OCI-LY3 (cell line): Measurements from ENCODE around the gene ARHGAP29.

Experiments
- H2AFZ ChIP-seq: fragments of 200-600, 300-600 bp; shearing (Covaris generic); 2 replicates; pipeline ENCODE4 v1.6.0; 2014; ENCODE audit warnings: antibody characterized with exemption, low read depth, low read length
- H3K27ac ChIP-seq: fragments of 200-600, 300-600 bp; sonication (generic); 2 replicates; pipeline ENCODE4 v1.5.1; 2014; ENCODE audit warnings: mild to moderate bottlenecking, low read length, moderate library complexity, mixed read lengths
- H3K27me3 ChIP-seq: fragments of 200-600, 300-600 bp; sonication (generic); 2 replicates; pipeline ENCODE4 v1.6.1; 2014; ENCODE audit warnings: low read depth, low read length, mixed read lengths
- H3K36me3 ChIP-seq: fragments of 200-600, 300-600 bp; sonication (generic); replicated peaks from 2 replicates; pipeline ENCODE3; 2014; ENCODE audit warnings: low read depth, low read length, mixed read lengths
- H3K4me1 ChIP-seq: fragments of 300-600, 200-600 bp; sonication (generic); 2 replicates; pipeline ENCODE4 v1.6.1; 2014; ENCODE audit warnings: low read length, mixed read lengths
- H3K4me2 ChIP-seq: fragments of 200-600, 300-600 bp; sonication (generic); 2 replicates; pipeline ENCODE4 v1.6.1; 2014; ENCODE audit warnings: low read length, mixed read lengths
- H3K4me3 ChIP-seq: fragments of 300-600, 200-600 bp; sonication (generic); 2 replicates; pipeline ENCODE4 v1.5.1; 2014; ENCODE audit warnings: antibody characterized with exemption, mild to moderate bottlenecking, low read length, moderate library complexity
- H3K79me2 ChIP-seq: fragments of 300-600, 200-600 bp; shearing (Covaris generic); 2 replicates; pipeline ENCODE4 v1.6.1; 2014; ENCODE audit warnings: mild to moderate bottlenecking, low read length, mixed read lengths
- H3K9ac ChIP-seq: fragments of 300-600, 200-600 bp; shearing (Covaris generic); 2 replicates; pipeline ENCODE4 v1.6.0; 2014; ENCODE audit warnings: mild to moderate bottlenecking, low read length, moderate library complexity
- H3K9me3 ChIP-seq: fragments of 200-600, 300-600 bp; shearing (Covaris generic); 2 replicates; pipeline ENCODE4 v1.6.1; 2014; ENCODE audit warnings: low read length, mixed read lengths; ENCODE audit not compliant: insufficient read depth
- H4K20me1 ChIP-seq: fragments of 200-600, 300-600 bp; sonication (generic); 2 replicates; pipeline ENCODE4 v1.6.1; 2016; ENCODE audit warnings: low read length, mixed read lengths; ENCODE audit not compliant: insufficient read depth
- EZH2phosphoT487 ChIP-seq: fragments of 200-600 bp; shearing (Covaris generic); IDR thresholded peaks from 2 replicates; pipeline ENCODE4 v1.6.1; 2018; ENCODE audit warnings: antibody characterized with exemption, mixed run types, low read depth
- TF ChIP-seq, protein P1 (sequence below): fragments of 200-600, 300-600 bp; sonication (generic); IDR thresholded peaks from 2 replicates; pipeline ENCODE4 v1.5.1; 2014; ENCODE audit warnings: antibody characterized with exemption, low read length, low read depth

The ARHGAP29 gene

GRCh38 chr1:94274561-94274960 is 37.2 kb upstream of the ARHGAP29 start:
- no peak overlapping the region for H3K27ac ChIP-seq
- no peak overlapping the region for H2AFZ ChIP-seq

GRCh38 chr1:94273111-94273510 is 35.7 kb upstream of the ARHGAP29 start:
- Histone ChIP-seq H3K79me2 (no peaks in the 10 kb centered on the region), H3K36me3 (no peaks in the 10 kb centered on the region), H2AFZ (no peak overlapping the region), H3K27ac (no peak overlapping the region), H4K20me1 (no peaks in the 10 kb centered on the region), H3K4me3 (no peak overlapping the region), H3K4me2 (no peak overlapping the region), H3K4me1 (no peaks in the 10 kb centered on the region), H3K27me3 (no peaks in the 10 kb centered on the region), H3K9me3 (no peaks in the 10 kb centered on the region), H3K9ac (no peak overlapping the region)
- TF ChIP-seq, protein P1, sequence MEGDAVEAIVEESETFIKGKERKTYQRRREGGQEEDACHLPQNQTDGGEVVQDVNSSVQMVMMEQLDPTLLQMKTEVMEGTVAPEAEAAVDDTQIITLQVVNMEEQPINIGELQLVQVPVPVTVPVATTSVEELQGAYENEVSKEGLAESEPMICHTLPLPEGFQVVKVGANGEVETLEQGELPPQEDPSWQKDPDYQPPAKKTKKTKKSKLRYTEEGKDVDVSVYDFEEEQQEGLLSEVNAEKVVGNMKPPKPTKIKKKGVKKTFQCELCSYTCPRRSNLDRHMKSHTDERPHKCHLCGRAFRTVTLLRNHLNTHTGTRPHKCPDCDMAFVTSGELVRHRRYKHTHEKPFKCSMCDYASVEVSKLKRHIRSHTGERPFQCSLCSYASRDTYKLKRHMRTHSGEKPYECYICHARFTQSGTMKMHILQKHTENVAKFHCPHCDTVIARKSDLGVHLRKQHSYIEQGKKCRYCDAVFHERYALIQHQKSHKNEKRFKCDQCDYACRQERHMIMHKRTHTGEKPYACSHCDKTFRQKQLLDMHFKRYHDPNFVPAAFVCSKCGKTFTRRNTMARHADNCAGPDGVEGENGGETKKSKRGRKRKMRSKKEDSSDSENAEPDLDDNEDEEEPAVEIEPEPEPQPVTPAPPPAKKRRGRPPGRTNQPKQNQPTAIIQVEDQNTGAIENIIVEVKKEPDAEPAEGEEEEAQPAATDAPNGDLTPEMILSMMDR, result no peak
- TF ChIP-seq EZH2phosphoT487, result no peak

More at GRCh38 chr1:94274561-94274960, 37.2 kb upstream of the ARHGAP29 start:
- no peak overlapping the region for H3K4me3 ChIP-seq
- TF ChIP-seq, protein P1, result no peak
- no peak for TF ChIP-seq EZH2phosphoT487
- no peak overlapping the region for H3K4me2 ChIP-seq
- no peaks in the 10 kb centered on the region for H3K36me3 ChIP-seq
- no peaks in the 10 kb centered on the region for H3K79me2 ChIP-seq
- H3K27me3 ChIP-seq, result no peaks in the 10 kb centered on the region
- no peaks in the 10 kb centered on the region for H3K9me3 ChIP-seq
- no peaks in the 10 kb centered on the region for H3K4me1 ChIP-seq
- H3K9ac ChIP-seq, result no peak overlapping the region
- no peaks in the 10 kb centered on the region for H4K20me1 ChIP-seq

GRCh38 chr1:94272388-94272787 is 35.0 kb upstream of the ARHGAP29 start:
- H3K27ac ChIP-seq, result no peak overlapping the region
- H3K4me3 ChIP-seq, result no peak overlapping the region
- H3K9ac ChIP-seq, result no peak overlapping the region
- H3K4me2 ChIP-seq, result no peak overlapping the region
- no peaks in the 10 kb centered on the region for H3K9me3 ChIP-seq
- no peaks in the 10 kb centered on the region for H3K4me1 ChIP-seq
- no peak overlapping the region for H2AFZ ChIP-seq
- H4K20me1 ChIP-seq, result no peaks in the 10 kb centered on the region
- no peaks in the 10 kb centered on the region for H3K79me2 ChIP-seq
- no peak for TF ChIP-seq EZH2phosphoT487
- TF ChIP-seq, protein P1, result no peak
- H3K36me3 ChIP-seq, result no peaks in the 10 kb centered on the region
- H3K27me3 ChIP-seq, result no peaks in the 10 kb centered on the region

DNA sequence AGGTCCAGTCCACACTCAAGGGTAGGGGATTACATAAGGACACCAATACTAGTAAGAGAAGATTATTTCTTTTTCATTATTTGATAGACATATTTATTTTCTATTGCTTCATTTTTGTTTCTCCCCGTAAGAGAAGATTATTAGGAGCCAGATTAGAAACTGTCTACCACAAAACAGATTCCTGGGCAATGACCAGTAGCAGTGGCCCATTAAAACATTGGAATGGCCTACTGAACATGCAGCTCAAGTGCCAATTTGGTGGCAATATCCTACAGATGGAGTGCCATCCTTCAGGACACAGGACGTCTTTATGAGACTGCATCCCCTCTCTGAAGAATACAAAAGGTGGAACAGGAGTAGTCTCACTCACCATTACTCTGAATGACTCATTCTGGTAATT is 34.0 kb upstream of the ARHGAP29 start:
- Histone ChIP-seq H3K9me3 (no peaks in the 10 kb centered on the region), H2AFZ (no peak overlapping the region), H4K20me1 (no peaks in the 10 kb centered on the region), H3K27ac (no peak overlapping the region), H3K36me3 (no peaks in the 10 kb centered on the region), H3K27me3 (no peaks in the 10 kb centered on the region), H3K79me2 (no peaks in the 10 kb centered on the region), H3K9ac (no peak overlapping the region), H3K4me3 (no peak overlapping the region), H3K4me1 (no peaks in the 10 kb centered on the region), H3K4me2 (no peak overlapping the region)
- TF ChIP-seq, protein P1, result no peak
- TF ChIP-seq EZH2phosphoT487, result no peak
